HEK293 (cell line): Measurements from ENCODE around the gene ZNF747.

ENCODE experiments used
- BCL11A ChIP-seq: fragments of 450-650 bp; formaldehyde crosslinking; IDR thresholded peaks from 2 replicates; pipeline ENCODE4 v1.5.1; 2016; ENCODE audit warnings: low read depth, missing biosample characterization, missing genetic modification characterization
- CTCF ChIP-seq: fragments of 450-650 bp; formaldehyde crosslinking; IDR thresholded peaks from 2 replicates; pipeline ENCODE4 v1.5.1; 2016; ENCODE audit warnings: missing biosample characterization, missing genetic modification characterization
- GLIS1 ChIP-seq: fragments of 450-650 bp; formaldehyde crosslinking; IDR thresholded peaks from 2 replicates; pipeline ENCODE4 v1.5.1; 2016; ENCODE audit warnings: missing biosample characterization, missing genetic modification characterization
- OVOL3 ChIP-seq: fragments of 450-650 bp; formaldehyde crosslinking; IDR thresholded peaks from 2 replicates; pipeline ENCODE4 v1.5.1; 2016; ENCODE audit warnings: missing biosample characterization, missing genetic modification characterization
- TSHZ1 ChIP-seq: fragments of 450-650 bp; formaldehyde crosslinking; IDR thresholded peaks from 2 replicates; pipeline ENCODE4 v1.5.1; 2016; ENCODE audit warnings: missing biosample characterization, missing genetic modification characterization, borderline replicate concordance
- ZFHX2 ChIP-seq: fragments of 450-650 bp; formaldehyde crosslinking; conservative IDR thresholded peaks from 2 replicates; pipeline ENCODE4 v1.5.1; 2016; ENCODE audit warnings: missing biosample characterization, missing genetic modification characterization
- ZNF132 ChIP-seq: fragments of 450-650 bp; formaldehyde crosslinking; IDR thresholded peaks from 2 replicates; pipeline ENCODE4 v1.5.1; 2017; ENCODE audit warnings: missing biosample characterization, missing genetic modification characterization, borderline replicate concordance
- ZNF155 ChIP-seq: fragments of 450-650 bp; formaldehyde crosslinking; IDR thresholded peaks from 2 replicates; pipeline ENCODE4 v1.5.1; 2016; ENCODE audit warnings: missing biosample characterization, missing genetic modification characterization
- ZNF157 ChIP-seq: fragments of 450-650 bp; formaldehyde crosslinking; IDR thresholded peaks from 2 replicates; pipeline ENCODE4 v1.5.1; 2016; ENCODE audit warnings: missing biosample characterization, missing genetic modification characterization
- ZNF184 ChIP-seq: fragments of 450-650 bp; IDR thresholded peaks from 2 replicates; pipeline ENCODE4 v1.5.1; 2018; ENCODE audit warnings: missing biosample characterization, mild to moderate bottlenecking, missing genetic modification characterization
- ZNF2 ChIP-seq: fragments of 450-650 bp; formaldehyde crosslinking; IDR thresholded peaks from 2 replicates; pipeline ENCODE4 v1.5.1; 2016; ENCODE audit warnings: missing biosample characterization, missing genetic modification characterization
- ZNF266 ChIP-seq: fragments of 450-650 bp; formaldehyde crosslinking; IDR thresholded peaks from 2 replicates; pipeline ENCODE4 v1.5.1; 2016; ENCODE audit warnings: missing biosample characterization, missing genetic modification characterization, low read depth
- ZNF335 ChIP-seq: fragments of 450-650 bp; formaldehyde crosslinking; conservative IDR thresholded peaks from 2 replicates; pipeline ENCODE4 v1.5.1; 2016; ENCODE audit warnings: missing biosample characterization, missing genetic modification characterization
- ZNF341 ChIP-seq: fragments of 450-650 bp; formaldehyde crosslinking; IDR thresholded peaks from 2 replicates; pipeline ENCODE4; 2016; ENCODE audit warnings: low read depth, missing biosample characterization, missing genetic modification characterization
- ZNF391 ChIP-seq: fragments of 450-650 bp; formaldehyde crosslinking; IDR thresholded peaks from 2 replicates; pipeline ENCODE4 v1.5.1; 2016; ENCODE audit warnings: low read depth, missing biosample characterization, missing genetic modification characterization, borderline replicate concordance
- ZNF473 ChIP-seq: fragments of 450-650 bp; formaldehyde crosslinking; IDR thresholded peaks from 2 replicates; pipeline ENCODE4 v1.5.1; 2017; ENCODE audit warnings: missing biosample characterization, missing genetic modification characterization
- ZNF654 ChIP-seq: fragments of 450-650 bp; formaldehyde crosslinking; IDR thresholded peaks from 2 replicates; pipeline ENCODE4 v1.5.1; 2016; ENCODE audit warnings: low read depth, missing biosample characterization, missing genetic modification characterization
- ZNF660 ChIP-seq: fragments of 450-650 bp; IDR thresholded peaks from 2 replicates; pipeline ENCODE4 v1.5.1; 2018; ENCODE audit warnings: missing biosample characterization, mild to moderate bottlenecking, missing genetic modification characterization
- ZXDB ChIP-seq: fragments of 450-650 bp; formaldehyde crosslinking; IDR thresholded peaks from 2 replicates; pipeline ENCODE4 v1.5.1; 2016; ENCODE audit warnings: missing biosample characterization, missing genetic modification characterization
- TF ChIP-seq, protein P1 (sequence below): fragments of 450-650 bp; formaldehyde crosslinking; IDR thresholded peaks from 2 replicates; pipeline ENCODE4 v1.5.1; 2016; ENCODE audit warnings: missing biosample characterization, missing genetic modification characterization
- TF ChIP-seq, protein P2 (sequence below): fragments of 450-650 bp; formaldehyde crosslinking; IDR thresholded peaks from 2 replicates; pipeline ENCODE4 v1.5.1; 2016; ENCODE audit warnings: missing biosample characterization, missing genetic modification characterization
- TF ChIP-seq, protein P3 (sequence below): fragments of 450-650 bp; formaldehyde crosslinking; IDR thresholded peaks from 2 replicates; pipeline ENCODE4 v1.5.1; 2016; ENCODE audit warnings: missing biosample characterization, missing genetic modification characterization
- TF ChIP-seq, protein P4 (sequence below): fragments of 450-650 bp; formaldehyde crosslinking; IDR thresholded peaks from 2 replicates; pipeline ENCODE4 v1.5.1; 2016; ENCODE audit warnings: missing biosample characterization, missing genetic modification characterization

ZNF747 gene

DNA sequence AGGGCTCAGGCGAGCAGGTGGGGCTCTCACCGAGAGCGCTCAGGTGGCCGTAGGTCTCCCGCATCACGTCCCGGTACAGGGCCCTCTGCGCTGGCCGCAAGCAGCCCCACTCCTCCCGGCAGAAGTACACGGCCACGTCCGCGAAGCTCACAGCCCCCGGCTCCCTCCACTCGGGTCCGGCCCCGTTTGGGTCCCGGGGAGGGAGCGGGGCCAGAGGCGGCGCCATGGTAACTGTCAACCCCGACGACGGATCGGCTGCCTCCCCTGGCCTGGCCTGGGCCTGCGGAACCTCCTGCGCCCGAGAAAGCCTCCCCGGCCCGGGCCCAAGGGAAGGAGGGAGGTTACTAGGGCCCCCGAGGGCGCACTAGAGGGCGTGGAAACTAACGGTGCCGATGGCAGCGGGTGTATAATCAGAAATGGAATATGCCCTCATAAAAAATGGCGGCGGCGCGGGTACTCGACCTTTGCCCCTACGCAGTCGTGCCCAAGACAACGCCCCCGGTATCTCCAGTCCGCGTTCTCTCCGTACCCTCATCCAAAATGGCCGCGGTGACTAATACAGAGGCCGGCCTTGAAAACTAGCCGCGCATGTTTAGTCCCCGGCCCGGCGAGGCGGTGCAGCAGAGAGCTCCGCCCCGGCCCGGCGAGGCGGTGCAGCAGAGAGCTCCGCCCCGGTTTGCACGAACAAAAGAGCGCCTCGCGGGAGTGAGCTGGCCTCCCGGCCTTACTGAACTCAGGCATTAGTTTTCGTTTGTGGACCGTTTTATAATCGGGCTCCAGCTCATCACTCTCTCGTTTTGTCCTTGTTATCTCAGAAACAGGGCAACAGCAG is 23.5 kb upstream of the ZNF747 start, which contains the start of gene ZNF764 (continued):
- TF ChIP-seq TSHZ1 (tag by site-specific recombination), result no peak
- TF ChIP-seq, protein P1, sequence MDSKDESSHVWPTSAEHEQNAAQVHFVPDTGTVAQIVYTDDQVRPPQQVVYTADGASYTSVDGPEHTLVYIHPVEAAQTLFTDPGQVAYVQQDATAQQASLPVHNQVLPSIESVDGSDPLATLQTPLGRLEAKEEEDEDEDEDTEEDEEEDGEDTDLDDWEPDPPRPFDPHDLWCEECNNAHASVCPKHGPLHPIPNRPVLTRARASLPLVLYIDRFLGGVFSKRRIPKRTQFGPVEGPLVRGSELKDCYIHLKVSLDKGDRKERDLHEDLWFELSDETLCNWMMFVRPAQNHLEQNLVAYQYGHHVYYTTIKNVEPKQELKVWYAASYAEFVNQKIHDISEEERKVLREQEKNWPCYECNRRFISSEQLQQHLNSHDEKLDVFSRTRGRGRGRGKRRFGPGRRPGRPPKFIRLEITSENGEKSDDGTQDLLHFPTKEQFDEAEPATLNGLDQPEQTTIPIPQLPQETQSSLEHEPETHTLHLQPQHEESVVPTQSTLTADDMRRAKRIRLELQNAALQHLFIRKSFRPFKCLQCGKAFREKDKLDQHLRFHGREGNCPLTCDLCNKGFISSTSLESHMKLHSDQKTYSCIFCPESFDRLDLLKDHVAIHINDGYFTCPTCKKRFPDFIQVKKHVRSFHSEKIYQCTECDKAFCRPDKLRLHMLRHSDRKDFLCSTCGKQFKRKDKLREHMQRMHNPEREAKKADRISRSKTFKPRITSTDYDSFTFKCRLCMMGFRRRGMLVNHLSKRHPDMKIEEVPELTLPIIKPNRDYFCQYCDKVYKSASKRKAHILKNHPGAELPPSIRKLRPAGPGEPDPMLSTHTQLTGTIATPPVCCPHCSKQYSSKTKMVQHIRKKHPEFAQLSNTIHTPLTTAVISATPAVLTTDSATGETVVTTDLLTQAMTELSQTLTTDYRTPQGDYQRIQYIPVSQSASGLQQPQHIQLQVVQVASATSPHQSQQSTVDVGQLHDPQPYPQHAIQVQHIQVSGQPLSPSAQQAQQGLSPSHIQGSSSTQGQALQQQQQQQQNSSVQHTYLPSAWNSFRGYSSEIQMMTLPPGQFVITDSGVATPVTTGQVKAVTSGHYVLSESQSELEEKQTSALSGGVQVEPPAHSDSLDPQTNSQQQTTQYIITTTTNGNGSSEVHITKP (tag by site-specific recombination), result peak; percentile 79; the same call in 1 of the 2 replicates
- peak; percentile 91 for TF ChIP-seq ZNF335 (tag by site-specific recombination)
- TF ChIP-seq ZNF654, result no peak
- no peak for TF ChIP-seq ZNF266 (tag by site-specific recombination)
- no peak for TF ChIP-seq ZNF473 (tag by site-specific recombination)
- peak; percentile 75 for TF ChIP-seq ZNF2 (tag by site-specific recombination)
- TF ChIP-seq ZNF132 (tag by site-specific recombination), result no peak
- TF ChIP-seq ZNF184, result peak; percentile 42; the same call in 1 of the 2 replicates
- peak; percentile 33; the same call in 1 of the 2 replicates for TF ChIP-seq GLIS1 (tag by site-specific recombination)
- peak; percentile 93 for TF ChIP-seq ZXDB
- peak; percentile 80 for TF ChIP-seq ZNF341 (tag by site-specific recombination)
- TF ChIP-seq CTCF (tag by site-specific recombination), result peak; percentile 84
- TF ChIP-seq, protein P2, sequence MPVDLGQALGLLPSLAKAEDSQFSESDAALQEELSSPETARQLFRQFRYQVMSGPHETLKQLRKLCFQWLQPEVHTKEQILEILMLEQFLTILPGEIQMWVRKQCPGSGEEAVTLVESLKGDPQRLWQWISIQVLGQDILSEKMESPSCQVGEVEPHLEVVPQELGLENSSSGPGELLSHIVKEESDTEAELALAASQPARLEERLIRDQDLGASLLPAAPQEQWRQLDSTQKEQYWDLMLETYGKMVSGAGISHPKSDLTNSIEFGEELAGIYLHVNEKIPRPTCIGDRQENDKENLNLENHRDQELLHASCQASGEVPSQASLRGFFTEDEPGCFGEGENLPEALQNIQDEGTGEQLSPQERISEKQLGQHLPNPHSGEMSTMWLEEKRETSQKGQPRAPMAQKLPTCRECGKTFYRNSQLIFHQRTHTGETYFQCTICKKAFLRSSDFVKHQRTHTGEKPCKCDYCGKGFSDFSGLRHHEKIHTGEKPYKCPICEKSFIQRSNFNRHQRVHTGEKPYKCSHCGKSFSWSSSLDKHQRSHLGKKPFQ (tag by site-specific recombination), result peak; percentile 46; the same call in 1 of the 2 replicates
- peak; percentile 69; the same call in 1 of the 2 replicates for TF ChIP-seq BCL11A (tag by site-specific recombination)
- TF ChIP-seq ZNF391 (tag by site-specific recombination), result peak; percentile 91; the same call in 1 of the 2 replicates
- no peak for TF ChIP-seq ZNF157 (tag by site-specific recombination)
- TF ChIP-seq ZFHX2 (tag by site-specific recombination), result peak; percentile 73
- TF ChIP-seq ZNF155 (tag by site-specific recombination), result no peak
- TF ChIP-seq, protein P3, sequence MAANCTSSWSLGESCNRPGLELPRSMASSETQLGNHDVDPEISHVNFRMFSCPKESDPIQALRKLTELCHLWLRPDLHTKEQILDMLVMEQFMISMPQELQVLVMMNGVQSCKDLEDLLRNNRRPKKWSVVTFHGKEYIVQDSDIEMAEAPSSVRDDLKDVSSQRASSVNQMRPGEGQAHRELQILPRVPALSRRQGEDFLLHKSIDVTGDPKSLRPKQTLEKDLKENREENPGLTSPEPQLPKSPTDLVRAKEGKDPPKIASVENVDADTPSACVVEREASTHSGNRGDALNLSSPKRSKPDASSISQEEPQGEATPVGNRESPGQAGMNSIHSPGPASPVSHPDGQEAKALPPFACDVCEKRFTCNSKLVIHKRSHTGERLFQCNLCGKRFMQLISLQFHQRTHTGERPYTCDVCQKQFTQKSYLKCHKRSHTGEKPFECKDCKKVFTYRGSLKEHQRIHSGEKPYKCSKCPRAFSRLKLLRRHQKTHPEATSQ (tag by site-specific recombination), result peak; percentile 48; the same call in 1 of the 2 replicates
- TF ChIP-seq OVOL3, result peak; percentile 95
- TF ChIP-seq, protein P4, sequence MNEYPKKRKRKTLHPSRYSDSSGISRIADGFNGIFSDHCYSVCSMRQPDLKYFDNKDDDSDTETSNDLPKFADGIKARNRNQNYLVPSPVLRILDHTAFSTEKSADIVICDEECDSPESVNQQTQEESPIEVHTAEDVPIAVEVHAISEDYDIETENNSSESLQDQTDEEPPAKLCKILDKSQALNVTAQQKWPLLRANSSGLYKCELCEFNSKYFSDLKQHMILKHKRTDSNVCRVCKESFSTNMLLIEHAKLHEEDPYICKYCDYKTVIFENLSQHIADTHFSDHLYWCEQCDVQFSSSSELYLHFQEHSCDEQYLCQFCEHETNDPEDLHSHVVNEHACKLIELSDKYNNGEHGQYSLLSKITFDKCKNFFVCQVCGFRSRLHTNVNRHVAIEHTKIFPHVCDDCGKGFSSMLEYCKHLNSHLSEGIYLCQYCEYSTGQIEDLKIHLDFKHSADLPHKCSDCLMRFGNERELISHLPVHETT, result no peak
- TF ChIP-seq ZNF660 (tag by site-specific recombination), result peak; percentile 96
